Adrenal gland (tissue), 12 donors: Measurements from ENCODE around the gene GRK1. TPM values are rescaled to one million over a fixed set of nuclear protein-coding genes. Genes with fewer than 3 reads are reported as not detected.

Source experiments
- DNase-seq, 7 donors: peaks; one replicate each; pipeline ENCODE4 v3.0.0-alpha.2; 2019 to 2020
- H3K27ac ChIP-seq, 5 donors: fragments of 200-600 bp; sonication (generic) in 4 of 5; 1 replicate in 3 of 5; 2 replicates in 2 of 5; pipeline versions ENCODE4 v1.5.1 to v1.8.0; 2016 to 2020; ENCODE audit warnings: mild to moderate bottlenecking in 1 of 5
- H3K27me3 ChIP-seq: fragments of 200-600 bp; 2 replicates; pipeline ENCODE4 v1.8.0; 2021
- H3K36me3 ChIP-seq, 2 donors: fragments of 200-600 bp; replicated peaks in 1 of 2; 1 replicate in 1 of 2; 2 replicates in 1 of 2; pipeline versions ENCODE4 v1.5.1 to v1.8.0; 2018 to 2022
- H3K4me1 ChIP-seq, 2 donors: fragments of 200-600 bp; replicated peaks in 1 of 2; 1 replicate in 1 of 2; 2 replicates in 1 of 2; pipeline versions ENCODE4 v1.5.1 to v1.8.0; 2018 to 2021
- H3K4me3 ChIP-seq, 4 donors: fragments of 200-600 bp; sonication (generic) in 3 of 4; one replicate each; pipeline ENCODE4 v1.5.1; 2016 to 2018
- H3K9me3 ChIP-seq, 3 donors: fragments of 200-600 bp; sonication (generic) in 1 of 3; replicated peaks in 1 of 3; 1 replicate in 2 of 3; 2 replicates in 1 of 3; pipeline versions ENCODE4 v1.5.1 to v1.8.0; 2016 to 2021
- CTCF ChIP-seq, 6 experiments: fragments of 450-650 bp in 4 of 6; fragments of 200-600 bp in 2 of 6; sonication (generic) in 1 of 6; IDR thresholded peaks; 1 replicate in 5 of 6; 2 replicates in 1 of 6; pipeline versions ENCODE4 v1.5.1 to v1.8.0; 2016 to 2021; ENCODE audit warnings: antibody characterized with exemption in 6 of 6, mild to moderate bottlenecking in 2 of 6, moderate library complexity in 1 of 6
- POLR2A ChIP-seq, 2 donors: fragments of 450-650 bp; IDR thresholded peaks; one replicate each; pipeline ENCODE4 v1.6.1; 2017; ENCODE audit warnings: antibody characterized with exemption in 2 of 2, mild to moderate bottlenecking in 2 of 2, moderate library complexity in 1 of 2
- WGBS, 4 donors: extraction: QIAGEN DNeasy Blood & Tissue Kit in 2 of 4; methylation state at CpG; one replicate each; pipeline versions ENCODE4 v1.1.5 to v1.1.7; 2013 to 2017; 5-methylcytosine and 5-hydroxymethylcytosine counted together
- intact Hi-C, 2 donors: fragments of 100-400 bp; cut with DNase I; formaldehyde crosslinking; loops; one replicate each; pipeline versions ENCODE4 v1.14.1 to v1.15.0; 2022 to 2023
- polyA plus RNA-seq, 3 donors: library from polyadenylated mRNA; stranded (reverse); fragments of 200-250 nt in 2 of 3; fragments of 350-450 nt in 1 of 3; fragmentation: Illumina TruSeq in 1 of 3; extraction: RNeasy Lipid Tissue Mini Kit (QIAGEN cat#74804) in 1 of 3; gene quantifications; one replicate each; pipeline ENCODE4 v1.2.3, GENCODE V29; 2013 to 2014
- total RNA-seq, 9 donors: library from RNA; depleted of rRNA in 4 of 9; stranded (reverse); fragments of >200 nt in 4 of 9; fragments of 120-200 nt in 1 of 9; fragmentation: NEBNext Ultra II Directional in 1 of 9; extraction: Animal tissue kit (Norgen Biotek cat#: 25700) in 1 of 9; gene quantifications; one replicate each; pipeline versions ENCODE4 v1.1.0 to v1.2.4, GENCODE V29; 2013 to 2023
- donor health status: healthy with polysubstance abuse.
- donor health status: Bipolar disorder and iron deficiency.
- donor health status: DM: yes; HTN: yes; CAD: no.
- donor health status: DM: no; HTN: no; CAD: no.
- donor health status: DM: no; HTN: no; CAD: no.
- donor health status: DM: yes; HTN: yes; CAD: no.

GRK1 gene
- total and polyA plus RNA-seq, 12 donors = 0.04 to 0.38 (median 0.22) TPM; not detected in 9

GRCh38 chr13:113740286-113740556 is 73.2 kb downstream of the GRK1 start:
- Histone ChIP-seq H3K9me3 (no peaks in the 10 kb centered on the region), H3K27ac (no peak overlapping the region), H3K4me3 (no peak overlapping the region), H3K27me3 (no peaks in the 10 kb centered on the region), H3K36me3 (no peaks in the 10 kb centered on the region), H3K4me1 (no peaks in the 10 kb centered on the region)
- TF ChIP-seq CTCF (IDR thresholded peaks at IDR 0.05) (no peak), POLR2A (IDR thresholded peaks at IDR 0.05) (no peak)
- 67 to 74% (median 68%) methylated on average over 3 to 9 of the region's 9 CpGs for WGBS, 4 donors
- DNase-seq = no peak
- intact Hi-C loops = no loop called here

GRCh38 chr13:113740661-113741060 is 73.6 kb downstream of the GRK1 start:
- Histone ChIP-seq H3K27me3 (no peaks in the 10 kb centered on the region), H3K4me1 (no peaks in the 10 kb centered on the region), H3K36me3 (no peaks in the 10 kb centered on the region), H3K9me3 (no peaks in the 10 kb centered on the region), H3K4me3 (no peak overlapping the region), H3K27ac (no peak overlapping the region)
- intact Hi-C loops = no loop called here
- 77 to 81% (median 80%) methylated on average over 16 of the region's 16 CpGs for WGBS, 4 donors
- TF ChIP-seq POLR2A (IDR thresholded peaks at IDR 0.05) = no peak
- no peak for TF ChIP-seq CTCF (IDR thresholded peaks at IDR 0.05)
- no peak for DNase-seq

GRCh38 chr13:113741191-113741668 is 74.2 kb downstream of the GRK1 start:
- H3K9me3 ChIP-seq = no peaks in the 10 kb centered on the region
- no peaks in the 10 kb centered on the region for H3K4me1 ChIP-seq
- WGBS, 4 donors = 56 to 70% (median 61%) methylated on average over 15 of the region's 15 CpGs
- TF ChIP-seq CTCF (IDR thresholded peaks at IDR 0.05) (no peak), POLR2A (IDR thresholded peaks at IDR 0.05) (no peak)
- H3K36me3 ChIP-seq = no peaks in the 10 kb centered on the region
- H3K27me3 ChIP-seq = no peaks in the 10 kb centered on the region
- no peak overlapping the region for H3K27ac ChIP-seq
- intact Hi-C loops = no loop called here
- no peak for DNase-seq
- no peak overlapping the region for H3K4me3 ChIP-seq

- intact Hi-C loops = no loop called here
- no peak for TF ChIP-seq POLR2A (IDR thresholded peaks at IDR 0.05)
- TF ChIP-seq CTCF (IDR thresholded peaks at IDR 0.05) = peak in 1 of 6 experiments; percentile 6
- H3K4me1 ChIP-seq = no peaks in the 10 kb centered on the region
- no peak overlapping the region for H3K27ac ChIP-seq
- H3K4me3 ChIP-seq = no peak overlapping the region
- no peaks in the 10 kb centered on the region for H3K36me3 ChIP-seq
- 32 to 90% (median 40%) methylated on average over 1 to 15 of the region's 15 CpGs for WGBS, 4 donors
- DNase-seq = peak in 1 of 7 donors; percentile 50
- no peaks in the 10 kb centered on the region for H3K9me3 ChIP-seq
- H3K27me3 ChIP-seq = no peaks in the 10 kb centered on the region
These were observed 75.0 kb downstream of the GRK1 start for GRCh38 chr13:113742000-113742441.
